Measurements from ENCODE around the gene CAMK4. TPM values are rescaled to one million over a fixed set of nuclear protein-coding genes. Genes with fewer than 3 reads are reported as not detected.

Gene CAMK4
- total RNA-seq, 1 donor from 2014 or later, result 4.7 TPM

GRCh38 chr5:111422747-111423720 is 198.8 kb downstream of the CAMK4 start:
- Histone ChIP-seq H3K9ac (ENCODE audit: low read depth in 1 of 3, low read length in 3 of 3) (no peak overlapping the region), H3K4me1 (ENCODE audit: control insufficient read depth in 3 of 3, insufficient read depth in 3 of 3, low read length in 3 of 3) (no peaks in the 10 kb centered on the region), H3K27me3 (ENCODE audit: control insufficient read depth in 3 of 3, insufficient read depth in 3 of 3, low read length in 3 of 3) (no peaks in the 10 kb centered on the region), H3K4me3 (ENCODE audit: low read length in 3 of 3) (no peak overlapping the region), H3K9me3 (ENCODE audit: control insufficient read depth in 3 of 3, low read length in 3 of 3) (no peaks in the 10 kb centered on the region), H3K36me3 (ENCODE audit: control insufficient read depth in 3 of 3, insufficient read depth in 3 of 3, low read length in 3 of 3) (no peaks in the 10 kb centered on the region), H3K27ac (ENCODE audit: low read depth, low read length) (no peak overlapping the region)

GRCh38 chr5:111425205-111425604 is 201.0 kb downstream of the CAMK4 start:
- Histone ChIP-seq H3K4me1 (ENCODE audit: control insufficient read depth in 3 of 3, insufficient read depth in 3 of 3, low read length in 3 of 3) (no peaks in the 10 kb centered on the region), H3K4me3 (ENCODE audit: low read length in 3 of 3) (no peak overlapping the region), H3K27me3 (ENCODE audit: control insufficient read depth in 3 of 3, insufficient read depth in 3 of 3, low read length in 3 of 3) (no peaks in the 10 kb centered on the region), H3K27ac (ENCODE audit: low read depth, low read length) (no peak overlapping the region), H3K36me3 (ENCODE audit: control insufficient read depth in 3 of 3, insufficient read depth in 3 of 3, low read length in 3 of 3) (no peaks in the 10 kb centered on the region), H3K9ac (ENCODE audit: low read depth in 1 of 3, low read length in 3 of 3) (no peak overlapping the region), H3K9me3 (ENCODE audit: control insufficient read depth in 3 of 3, low read length in 3 of 3) (no peaks in the 10 kb centered on the region)

- no peak overlapping the region for H3K4me3 ChIP-seq (ENCODE audit: low read length in 3 of 3)
- no peaks in the 10 kb centered on the region for H3K36me3 ChIP-seq (ENCODE audit: control insufficient read depth in 3 of 3, insufficient read depth in 3 of 3, low read length in 3 of 3)
- no peaks in the 10 kb centered on the region for H3K9me3 ChIP-seq (ENCODE audit: control insufficient read depth in 3 of 3, low read length in 3 of 3)
- H3K27ac ChIP-seq (ENCODE audit: low read depth, low read length), result no peak overlapping the region
- no peaks in the 10 kb centered on the region for H3K4me1 ChIP-seq (ENCODE audit: control insufficient read depth in 3 of 3, insufficient read depth in 3 of 3, low read length in 3 of 3)
- no peak overlapping the region for H3K9ac ChIP-seq (ENCODE audit: low read depth in 1 of 3, low read length in 3 of 3)
- no peaks in the 10 kb centered on the region for H3K27me3 ChIP-seq (ENCODE audit: control insufficient read depth in 3 of 3, insufficient read depth in 3 of 3, low read length in 3 of 3)
Measured at GRCh38 chr5:111427762-111428161, 203.6 kb downstream of the CAMK4 start.

- Histone ChIP-seq H3K27me3 (ENCODE audit: control insufficient read depth in 3 of 3, insufficient read depth in 3 of 3, low read length in 3 of 3) (no peaks in the 10 kb centered on the region), H3K9me3 (ENCODE audit: control insufficient read depth in 3 of 3, low read length in 3 of 3) (no peaks in the 10 kb centered on the region), H3K4me3 (ENCODE audit: low read length in 3 of 3) (no peak overlapping the region), H3K9ac (ENCODE audit: low read depth in 1 of 3, low read length in 3 of 3) (no peak overlapping the region), H3K36me3 (ENCODE audit: control insufficient read depth in 3 of 3, insufficient read depth in 3 of 3, low read length in 3 of 3) (no peaks in the 10 kb centered on the region), H3K4me1 (ENCODE audit: control insufficient read depth in 3 of 3, insufficient read depth in 3 of 3, low read length in 3 of 3) (no peaks in the 10 kb centered on the region), H3K27ac (ENCODE audit: low read depth, low read length) (no peak overlapping the region)
Measured at GRCh38 chr5:111432883-111433536, 208.8 kb downstream of the CAMK4 start.

- H3K9me3 ChIP-seq (ENCODE audit: control insufficient read depth in 3 of 3, low read length in 3 of 3), result no peaks in the 10 kb centered on the region
- no peaks in the 10 kb centered on the region for H3K36me3 ChIP-seq (ENCODE audit: control insufficient read depth in 3 of 3, insufficient read depth in 3 of 3, low read length in 3 of 3)
- no peak overlapping the region for H3K9ac ChIP-seq (ENCODE audit: low read depth in 1 of 3, low read length in 3 of 3)
- H3K4me1 ChIP-seq (ENCODE audit: control insufficient read depth in 3 of 3, insufficient read depth in 3 of 3, low read length in 3 of 3), result no peaks in the 10 kb centered on the region
- no peaks in the 10 kb centered on the region for H3K27me3 ChIP-seq (ENCODE audit: control insufficient read depth in 3 of 3, insufficient read depth in 3 of 3, low read length in 3 of 3)
- H3K27ac ChIP-seq (ENCODE audit: low read depth, low read length), result no peak overlapping the region
- no peak overlapping the region for H3K4me3 ChIP-seq (ENCODE audit: low read length in 3 of 3)
Measured at GRCh38 chr5:111434800-111435199, 210.6 kb downstream of the CAMK4 start.

GRCh38 chr5:111439473-111440075 is 215.4 kb downstream of the CAMK4 start:
- Histone ChIP-seq H3K4me1 (ENCODE audit: control insufficient read depth in 3 of 3, insufficient read depth in 3 of 3, low read length in 3 of 3) (no peaks in the 10 kb centered on the region), H3K4me3 (ENCODE audit: low read length in 3 of 3) (no peak overlapping the region), H3K27ac (ENCODE audit: low read depth, low read length) (no peak overlapping the region)

GRCh38 chr5:111447099-111447498 is 222.9 kb downstream of the CAMK4 start:
- H3K4me3 ChIP-seq (ENCODE audit: low read length in 3 of 3), result no peak overlapping the region
- H3K4me1 ChIP-seq (ENCODE audit: control insufficient read depth in 3 of 3, insufficient read depth in 3 of 3, low read length in 3 of 3), result no peaks in the 10 kb centered on the region
- no peak overlapping the region for H3K27ac ChIP-seq (ENCODE audit: low read depth, low read length)
- no peaks in the 10 kb centered on the region for H3K36me3 ChIP-seq (ENCODE audit: control insufficient read depth in 3 of 3, insufficient read depth in 3 of 3, low read length in 3 of 3)
- no peaks in the 10 kb centered on the region for H3K9me3 ChIP-seq (ENCODE audit: control insufficient read depth in 3 of 3, low read length in 3 of 3)
- H3K9ac ChIP-seq (ENCODE audit: low read depth in 1 of 3, low read length in 3 of 3), result no peak overlapping the region
- H3K27me3 ChIP-seq (ENCODE audit: control insufficient read depth in 3 of 3, insufficient read depth in 3 of 3, low read length in 3 of 3), result no peaks in the 10 kb centered on the region

More at GRCh38 chr5:111439473-111440075, 215.4 kb downstream of the CAMK4 start:
- Histone ChIP-seq H3K9me3 (ENCODE audit: control insufficient read depth in 3 of 3, low read length in 3 of 3) (no peaks in the 10 kb centered on the region), H3K27me3 (ENCODE audit: control insufficient read depth in 3 of 3, insufficient read depth in 3 of 3, low read length in 3 of 3) (no peaks in the 10 kb centered on the region), H3K36me3 (ENCODE audit: control insufficient read depth in 3 of 3, insufficient read depth in 3 of 3, low read length in 3 of 3) (no peaks in the 10 kb centered on the region), H3K9ac (ENCODE audit: low read depth in 1 of 3, low read length in 3 of 3) (no peak overlapping the region)

GRCh38 chr5:111447822-111448221 is 223.6 kb downstream of the CAMK4 start:
- Histone ChIP-seq H3K36me3 (ENCODE audit: control insufficient read depth in 3 of 3, insufficient read depth in 3 of 3, low read length in 3 of 3) (no peaks in the 10 kb centered on the region), H3K27ac (ENCODE audit: low read depth, low read length) (no peak overlapping the region), H3K9me3 (ENCODE audit: control insufficient read depth in 3 of 3, low read length in 3 of 3) (no peaks in the 10 kb centered on the region), H3K27me3 (ENCODE audit: control insufficient read depth in 3 of 3, insufficient read depth in 3 of 3, low read length in 3 of 3) (no peaks in the 10 kb centered on the region), H3K4me1 (ENCODE audit: control insufficient read depth in 3 of 3, insufficient read depth in 3 of 3, low read length in 3 of 3) (no peaks in the 10 kb centered on the region), H3K9ac (ENCODE audit: low read depth in 1 of 3, low read length in 3 of 3) (no peak overlapping the region), H3K4me3 (ENCODE audit: low read length in 3 of 3) (no peak overlapping the region)

- H3K9ac ChIP-seq (ENCODE audit: low read depth in 1 of 3, low read length in 3 of 3), result no peak overlapping the region
Measured at GRCh38 chr5:111453295-111453694, 229.1 kb downstream of the CAMK4 start.

GRCh38 chr5:111453747-111454146 is 229.6 kb downstream of the CAMK4 start:
- Histone ChIP-seq H3K36me3 (ENCODE audit: control insufficient read depth in 3 of 3, insufficient read depth in 3 of 3, low read length in 3 of 3) (no peaks in the 10 kb centered on the region), H3K4me3 (ENCODE audit: low read length in 3 of 3) (no peak overlapping the region), H3K9me3 (ENCODE audit: control insufficient read depth in 3 of 3, low read length in 3 of 3) (no peaks in the 10 kb centered on the region), H3K27me3 (ENCODE audit: control insufficient read depth in 3 of 3, insufficient read depth in 3 of 3, low read length in 3 of 3) (no peaks in the 10 kb centered on the region), H3K9ac (ENCODE audit: low read depth in 1 of 3, low read length in 3 of 3) (no peak overlapping the region), H3K4me1 (ENCODE audit: control insufficient read depth in 3 of 3, insufficient read depth in 3 of 3, low read length in 3 of 3) (no peaks in the 10 kb centered on the region), H3K27ac (ENCODE audit: low read depth, low read length) (no peak overlapping the region)

More at GRCh38 chr5:111453295-111453694, 229.1 kb downstream of the CAMK4 start:
- H3K36me3 ChIP-seq (ENCODE audit: control insufficient read depth in 3 of 3, insufficient read depth in 3 of 3, low read length in 3 of 3), result no peaks in the 10 kb centered on the region
- H3K27ac ChIP-seq (ENCODE audit: low read depth, low read length), result no peak overlapping the region
- H3K4me3 ChIP-seq (ENCODE audit: low read length in 3 of 3), result no peak overlapping the region
- no peaks in the 10 kb centered on the region for H3K27me3 ChIP-seq (ENCODE audit: control insufficient read depth in 3 of 3, insufficient read depth in 3 of 3, low read length in 3 of 3)
- no peaks in the 10 kb centered on the region for H3K9me3 ChIP-seq (ENCODE audit: control insufficient read depth in 3 of 3, low read length in 3 of 3)
- H3K4me1 ChIP-seq (ENCODE audit: control insufficient read depth in 3 of 3, insufficient read depth in 3 of 3, low read length in 3 of 3), result no peaks in the 10 kb centered on the region

Data from skeletal muscle tissue (tissue), 4 donors.